PFSK-1 (cell line): ENCODE results near the gene AKAP7.

Experiments used
- FOXP2 ChIP-seq: optimal IDR thresholded peaks from 2 replicates; pipeline ENCODE3; 2011; ENCODE audit warnings: borderline replicate concordance, control low read depth, inconsistent platforms; ENCODE audit not compliant: insufficient read depth; ENCODE audit errors: extremely low read length, extremely low read depth
- POLR2AphosphoS5 ChIP-seq: IDR thresholded peaks from 2 replicates; pipeline ENCODE4 v1.6.1; 2012; ENCODE audit warnings: low read depth, mild to moderate bottlenecking, control low read depth, low read length, moderate library complexity
- REST ChIP-seq, 2 experiments: IDR thresholded peaks; 2 replicates each; pipeline versions ENCODE4 v1.6.1 to v1.8.0; 2011 to 2012; ENCODE audit warnings: low read depth in 2 of 2, low read length in 2 of 2, control low read depth in 1 of 2, inconsistent platforms in 1 of 2, mild to moderate bottlenecking in 1 of 2, moderate library complexity in 1 of 2; ENCODE audit not compliant: insufficient read depth in 1 of 2
- SIN3A ChIP-seq: IDR thresholded peaks from 2 replicates; pipeline ENCODE4 v1.6.1; 2012; ENCODE audit warnings: mild to moderate bottlenecking, low read length, moderate library complexity, borderline replicate concordance; ENCODE audit not compliant: insufficient read depth
- TAF1 ChIP-seq: IDR thresholded peaks from 2 replicates; pipeline ENCODE4 v1.6.1; 2012; ENCODE audit warnings: low read length, control low read depth, borderline replicate concordance; ENCODE audit not compliant: insufficient read depth

- TF ChIP-seq REST (IDR thresholded peaks at IDR 0.05; ENCODE audit: insufficient read depth in 1 of 2, low read depth in 2 of 2, low read length in 2 of 2) = no peak
- TF ChIP-seq SIN3A = no peak
- no peak for TF ChIP-seq POLR2AphosphoS5
- TF ChIP-seq TAF1 = no peak
- no peak for TF ChIP-seq FOXP2
Observed at GRCh38 chr6:131286469-131287040, 151.3 kb downstream of the AKAP7 start.
